ENCODE results near the gene HNRNPUL1. TPM values are rescaled to one million over a fixed set of nuclear protein-coding genes. Genes with fewer than 3 reads are reported as not detected.

The HNRNPUL1 gene
- total RNA-seq, 8 experiments from 2014 or later, result 79.3 to 196 (median 113) TPM

DNA sequence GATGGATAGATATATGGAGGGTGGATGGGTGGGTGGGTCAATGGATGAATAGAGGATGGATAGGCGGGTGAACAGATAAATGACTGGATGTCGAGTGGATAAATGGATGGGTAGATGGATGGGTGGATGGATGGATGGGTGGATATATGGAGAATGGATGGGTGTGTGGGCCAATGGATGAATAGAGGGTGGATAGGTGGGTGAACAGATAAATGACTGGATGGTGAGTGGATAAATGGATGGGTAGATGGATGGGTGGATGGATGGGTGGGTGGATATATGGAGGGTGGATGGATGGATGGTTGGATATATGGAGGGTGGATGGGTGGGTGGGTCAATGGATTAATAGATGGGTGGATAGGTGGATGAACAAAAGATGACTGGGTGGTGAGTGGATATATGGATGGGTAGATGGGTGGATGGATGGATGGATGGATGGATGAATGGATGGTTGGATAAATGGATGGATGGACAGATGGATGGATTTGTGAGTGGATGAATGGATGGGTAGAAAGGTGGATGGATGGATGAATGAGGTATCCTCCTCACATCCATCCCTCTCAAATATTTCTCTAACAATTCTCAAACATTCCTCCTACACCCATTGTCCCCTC, 24.1 kb upstream of the HNRNPUL1 start:
- in situ Hi-C loops (cut with MboI; ENCODE audit: low pct_unique_long_range_greater_than_20kb in 2 of 9, low sequenced_read_pairs in 9 of 9, unreplicated experiment in 9 of 9), result no loop called here
- Histone ChIP-seq H3K4me3 (no peak overlapping the region), H3K4me1 (replicated peaks in 1 of 2) (no peaks in the 10 kb centered on the region), H3K27ac (no peak overlapping the region)
- no peak for ATAC-seq (replicated peaks in 6 of 8)
- WGBS, 10 experiments, result 83 to 90% (median 88%) methylated on average over 1 to 2 of the region's 2 CpGs; no CpG with 5 or more reads in 7 of the 10 experiments

DNA sequence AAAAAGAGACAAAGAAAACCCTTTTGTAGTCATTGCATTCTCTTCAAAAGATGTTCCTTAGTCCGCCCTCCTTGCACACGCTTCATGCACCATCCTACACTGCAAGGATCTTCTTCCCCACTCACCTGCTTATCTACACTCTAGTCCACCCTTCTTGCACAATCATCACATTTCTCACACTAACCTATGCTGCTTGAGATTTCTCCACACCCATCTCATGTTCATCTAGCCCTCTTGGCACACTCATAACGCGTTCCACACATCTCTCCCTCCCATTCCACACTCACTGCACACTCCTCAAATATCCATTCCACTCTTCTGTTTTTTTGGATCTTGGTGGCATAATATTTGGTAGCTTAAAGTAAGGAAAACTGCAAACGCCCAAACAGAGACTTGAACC, 22.3 kb upstream of the HNRNPUL1 start:
- ATAC-seq (replicated peaks in 6 of 8), result no peak
- H3K4me3 ChIP-seq, result no peak overlapping the region
- 68 to 96% (median 80%) methylated on average over 1 to 5 of the region's 5 CpGs; no CpG with 5 or more reads in 3 of the 10 experiments for WGBS, 10 experiments

DNA sequence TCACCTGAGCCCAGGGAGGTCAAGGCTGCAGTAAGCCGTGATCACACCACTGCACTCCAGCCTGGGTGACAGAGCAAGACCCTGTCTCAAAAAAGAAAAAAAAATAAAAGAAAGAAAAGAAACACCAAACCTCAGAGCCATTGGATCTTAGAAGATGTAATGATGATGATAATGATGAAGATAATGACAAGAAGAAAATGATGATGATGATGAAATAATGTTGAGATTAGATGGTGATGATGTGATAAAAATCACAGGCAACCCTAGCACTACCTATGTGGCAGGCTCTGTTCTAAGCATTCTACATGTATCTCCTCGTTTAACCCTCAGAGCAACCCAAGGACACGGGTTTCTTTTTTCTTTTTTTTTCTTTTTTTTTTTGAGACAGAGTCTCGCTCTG, 20.1 kb upstream of the HNRNPUL1 start:
- in situ Hi-C loops (cut with MboI; ENCODE audit: low pct_unique_long_range_greater_than_20kb in 2 of 9, low sequenced_read_pairs in 9 of 9, unreplicated experiment in 9 of 9), result no loop called here
- no peak for ATAC-seq (replicated peaks in 6 of 8)

More for the DNA sequence above, 22.3 kb upstream of the HNRNPUL1 start:
- in situ Hi-C loops (cut with MboI; ENCODE audit: low pct_unique_long_range_greater_than_20kb in 2 of 9, low sequenced_read_pairs in 9 of 9, unreplicated experiment in 9 of 9), result no loop called here
- Histone ChIP-seq H3K27ac (no peak overlapping the region), H3K4me1 (replicated peaks in 1 of 2) (no peaks in the 10 kb centered on the region)

DNA sequence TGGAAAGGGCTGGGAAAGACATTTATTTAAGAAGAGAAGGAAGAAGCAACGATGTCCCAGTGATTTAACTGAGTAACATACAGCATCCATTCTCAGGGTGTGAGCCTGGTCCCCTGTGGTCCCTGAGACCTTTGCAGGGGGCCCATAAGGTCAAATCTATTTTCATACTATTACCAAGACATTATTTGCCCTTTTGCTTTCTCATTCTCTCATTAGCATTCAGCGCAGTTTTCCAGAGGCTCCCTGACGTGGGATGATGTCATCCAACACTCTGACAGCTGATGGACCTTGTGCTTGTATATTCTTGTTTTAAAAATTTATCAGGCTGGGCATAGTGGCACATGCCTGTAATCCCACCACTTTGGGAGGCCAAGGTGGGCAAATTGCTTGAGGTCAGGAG, 18.3 kb upstream of the HNRNPUL1 start:
- 54 to 100% (median 91%) methylated on average over 1 to 3 of the region's 3 CpGs; no CpG with 5 or more reads in 2 of the 10 experiments for WGBS, 10 experiments
- no peak overlapping the region for H3K27ac ChIP-seq
- in situ Hi-C loops (cut with MboI; ENCODE audit: low pct_unique_long_range_greater_than_20kb in 2 of 9, low sequenced_read_pairs in 9 of 9, unreplicated experiment in 9 of 9), result no loop called here
- no peaks in the 10 kb centered on the region for H3K4me1 ChIP-seq (replicated peaks in 1 of 2)
- no peak overlapping the region for H3K4me3 ChIP-seq
- ATAC-seq (replicated peaks in 6 of 8), result peak in 5 of 8 experiments; percentile 29 to 73 (median 41)

More for the DNA sequence above, 20.1 kb upstream of the HNRNPUL1 start:
- 67 to 100% (median 87%) methylated on average over 1 to 3 of the region's 4 CpGs for WGBS, 10 experiments
- H3K27ac ChIP-seq, result no peak overlapping the region
- no peaks in the 10 kb centered on the region for H3K4me1 ChIP-seq (replicated peaks in 1 of 2)
- H3K4me3 ChIP-seq, result no peak overlapping the region

DNA sequence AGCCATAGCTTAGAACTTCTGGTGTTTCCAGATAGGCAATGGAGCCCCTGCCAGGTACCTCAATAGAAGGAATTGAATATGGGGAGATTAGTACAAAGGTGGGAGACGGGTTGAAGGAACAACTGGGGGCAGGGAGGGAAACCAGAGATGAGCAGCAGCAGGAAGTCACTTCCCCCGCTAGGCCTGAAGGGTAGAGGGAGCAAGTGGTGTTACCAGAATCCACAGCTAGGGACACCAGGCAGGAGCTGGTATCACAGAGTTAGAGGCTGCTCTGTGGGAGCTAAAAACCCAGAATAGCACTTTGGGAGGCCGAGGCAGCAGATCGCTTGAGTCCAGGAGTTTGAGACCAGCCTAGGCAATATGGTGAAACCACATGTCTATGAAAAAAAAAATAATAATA, 15.3 kb upstream of the HNRNPUL1 start:
- H3K4me3 ChIP-seq, result no peak overlapping the region
- ATAC-seq (replicated peaks in 6 of 8), result peak in 2 of 8 experiments; percentile 13 to 16
- in situ Hi-C loops (cut with MboI; ENCODE audit: low pct_unique_long_range_greater_than_20kb in 2 of 9, low sequenced_read_pairs in 9 of 9, unreplicated experiment in 9 of 9), result no loop called here
- no peak overlapping the region for H3K27ac ChIP-seq
- WGBS, 10 experiments, result 60 to 100% (median 100%) methylated on average over 1 to 3 of the region's 4 CpGs; no CpG with 5 or more reads in 4 of the 10 experiments
- no peaks in the 10 kb centered on the region for H3K4me1 ChIP-seq (replicated peaks in 1 of 2)

DNA sequence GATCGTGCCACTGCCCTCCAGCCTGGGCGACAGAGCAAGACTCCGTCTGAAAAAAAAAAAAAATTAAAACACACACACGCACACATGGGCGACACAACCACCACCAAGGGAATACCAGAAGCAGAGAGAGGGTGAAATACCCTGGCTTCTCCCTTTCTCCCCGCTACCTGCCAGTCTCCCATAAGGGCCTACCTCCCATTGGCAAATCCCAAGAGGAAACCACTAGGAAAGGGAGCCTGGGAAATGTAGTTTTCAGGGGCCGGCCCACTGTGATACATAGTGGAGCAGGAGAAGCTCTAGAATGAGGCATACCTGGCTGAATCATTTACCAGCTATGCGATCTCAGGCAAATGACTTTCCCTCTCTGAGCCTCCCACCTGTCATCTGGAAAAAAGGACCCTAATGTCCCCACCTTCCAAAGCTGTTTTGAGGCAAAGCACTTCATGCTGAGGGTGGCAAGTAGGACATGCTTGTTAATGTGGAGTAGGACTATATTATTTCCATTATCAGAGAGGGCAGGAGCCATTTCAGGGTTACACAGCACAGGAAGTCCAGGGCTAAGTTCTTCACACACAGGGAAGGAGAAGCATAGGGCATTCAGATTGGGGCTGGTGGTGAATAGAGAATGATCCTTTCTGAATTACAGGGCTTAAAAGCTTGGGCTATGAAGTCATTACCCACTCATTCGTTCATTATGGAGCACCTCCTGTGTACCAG, 14.3 kb upstream of the HNRNPUL1 start:
- Histone ChIP-seq H3K4me3 (no peak overlapping the region), H3K4me1 (replicated peaks in 1 of 2) (no peaks in the 10 kb centered on the region), H3K27ac (no peak overlapping the region)
- 60 to 100% (median 86%) methylated on average over 1 to 5 of the region's 9 CpGs; no CpG with 5 or more reads in 2 of the 10 experiments for WGBS, 10 experiments
- ATAC-seq (replicated peaks in 6 of 8), result no peak
- in situ Hi-C loops (cut with MboI; ENCODE audit: low pct_unique_long_range_greater_than_20kb in 2 of 9, low sequenced_read_pairs in 9 of 9, unreplicated experiment in 9 of 9), result loop anchor here in 6 of 9 experiments (10.0 to 25.0 kb wide), 2 partner anchors 45 to 588 kb away; no protein-coding TSS in a partner anchor

DNA sequence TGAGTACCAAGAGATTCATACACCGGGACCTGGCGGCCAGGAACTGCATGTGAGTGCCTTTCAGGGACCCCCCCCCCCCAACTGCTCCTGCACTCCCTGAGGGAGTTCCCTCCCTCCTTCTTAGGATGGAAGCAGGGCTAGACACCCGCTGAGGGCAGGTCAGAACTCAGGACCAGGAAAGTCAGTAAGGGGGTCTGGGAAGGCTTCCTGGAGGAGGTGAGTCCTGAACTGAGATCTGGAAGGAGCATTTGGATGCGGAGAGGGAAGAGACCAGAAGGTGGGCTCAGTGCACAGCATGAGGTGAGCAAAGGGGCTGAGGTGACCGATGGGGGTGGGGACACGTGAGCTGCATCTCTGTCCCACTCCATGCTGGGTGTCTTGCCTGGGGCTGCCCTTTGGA, 10.5 kb upstream of the HNRNPUL1 start:
- 80 to 100% methylated on average over 2 to 3 of the region's 6 CpGs; no CpG with 5 or more reads in 8 of the 10 experiments for WGBS, 10 experiments
- Histone ChIP-seq H3K27ac (no peak overlapping the region), H3K4me1 (replicated peaks in 1 of 2) (no peaks in the 10 kb centered on the region), H3K4me3 (no peak overlapping the region)
- in situ Hi-C loops (cut with MboI; ENCODE audit: low pct_unique_long_range_greater_than_20kb in 2 of 9, low sequenced_read_pairs in 9 of 9, unreplicated experiment in 9 of 9), result loop anchor here in 6 of 9 experiments (10.0 to 25.0 kb wide), 2 partner anchors 49 to 591 kb away; no protein-coding TSS in a partner anchor
- ATAC-seq (replicated peaks in 6 of 8), result no peak

DNA sequence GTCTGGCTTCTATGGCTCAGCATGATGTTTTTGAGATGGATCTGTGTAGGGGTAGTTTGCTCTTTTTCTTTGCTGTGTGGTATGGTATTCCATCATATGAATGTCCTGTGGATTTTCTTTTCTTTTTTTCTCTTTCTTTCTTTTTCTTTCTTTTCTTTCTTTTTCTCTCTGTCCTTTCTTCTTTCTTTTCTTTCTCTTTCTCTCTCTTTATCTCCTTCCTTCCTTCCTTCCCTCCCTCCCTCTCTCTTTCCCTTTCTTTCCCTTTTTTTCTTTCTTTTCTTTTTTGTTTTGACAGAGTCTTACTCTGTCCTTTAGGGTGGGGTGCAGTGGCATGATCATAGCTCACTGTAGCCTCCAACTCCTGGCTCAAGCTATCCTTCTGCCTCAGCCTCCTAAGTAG, 9.0 kb upstream of the HNRNPUL1 start:
- no peak for ATAC-seq (replicated peaks in 6 of 8)
- in situ Hi-C loops (cut with MboI; ENCODE audit: low pct_unique_long_range_greater_than_20kb in 2 of 9, low sequenced_read_pairs in 9 of 9, unreplicated experiment in 9 of 9), result loop anchor here in 6 of 9 experiments (10.0 to 25.0 kb wide), 2 partner anchors 50 to 593 kb away; no protein-coding TSS in a partner anchor

DNA sequence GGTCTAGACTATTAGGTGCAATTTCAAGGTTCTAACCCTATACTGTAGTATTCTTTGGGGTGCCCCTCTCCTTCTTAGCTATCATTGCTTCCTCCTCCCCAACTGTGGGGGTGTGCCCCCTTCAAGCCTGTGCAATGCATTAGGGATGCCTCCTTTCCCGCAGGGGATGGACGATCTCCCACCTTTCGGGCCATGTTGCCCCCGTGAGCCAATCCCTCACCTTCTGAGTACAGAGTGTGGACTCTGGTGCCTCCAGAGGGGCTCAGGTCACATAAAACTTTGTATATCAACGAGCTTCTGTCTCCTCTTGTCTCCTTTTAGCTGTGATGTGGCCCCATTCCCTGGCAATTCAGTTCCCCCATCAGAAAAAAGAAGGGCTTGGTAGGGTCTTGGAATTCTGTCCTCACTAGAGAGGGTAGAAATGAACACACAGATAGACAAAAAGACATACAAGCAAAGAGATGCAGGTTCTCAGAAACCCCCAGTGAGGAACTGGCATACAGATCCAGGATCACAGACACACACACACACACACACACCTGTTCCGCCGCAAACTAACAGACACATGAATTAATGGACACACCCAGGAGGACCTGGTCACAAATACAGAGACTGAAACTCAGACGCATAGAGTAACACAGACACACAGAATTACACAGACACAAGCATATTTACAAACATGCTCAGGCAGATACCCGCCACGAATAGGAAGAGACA, 2.5 kb upstream of the HNRNPUL1 start:
- Histone ChIP-seq H3K27ac (no peak overlapping the region), H3K4me1 (replicated peaks in 1 of 2) (peaks cover 5 to 8% of the 10 kb centered on the region in 2 donors), H3K4me3 (peak overlapping the region; percentile 42 to 56 (median 52))
- no peak for ATAC-seq (replicated peaks in 6 of 8)
- in situ Hi-C loops (cut with MboI; ENCODE audit: low pct_unique_long_range_greater_than_20kb in 2 of 9, low sequenced_read_pairs in 9 of 9, unreplicated experiment in 9 of 9), result loop anchor here in 6 of 9 experiments (10.0 to 25.0 kb wide), 2 partner anchors 47 to 599 kb away; partner anchors contain the start of gene AXL (in 1 of the 6)
- 0 to 78% (median 60%) methylated on average over 1 to 6 of the region's 10 CpGs; no CpG with 5 or more reads in 3 of the 10 experiments for WGBS, 10 experiments

More for the DNA sequence above, 9.0 kb upstream of the HNRNPUL1 start:
- Histone ChIP-seq H3K27ac (no peak overlapping the region), H3K4me3 (no peak overlapping the region), H3K4me1 (replicated peaks in 1 of 2) (no peaks in the 10 kb centered on the region)

DNA sequence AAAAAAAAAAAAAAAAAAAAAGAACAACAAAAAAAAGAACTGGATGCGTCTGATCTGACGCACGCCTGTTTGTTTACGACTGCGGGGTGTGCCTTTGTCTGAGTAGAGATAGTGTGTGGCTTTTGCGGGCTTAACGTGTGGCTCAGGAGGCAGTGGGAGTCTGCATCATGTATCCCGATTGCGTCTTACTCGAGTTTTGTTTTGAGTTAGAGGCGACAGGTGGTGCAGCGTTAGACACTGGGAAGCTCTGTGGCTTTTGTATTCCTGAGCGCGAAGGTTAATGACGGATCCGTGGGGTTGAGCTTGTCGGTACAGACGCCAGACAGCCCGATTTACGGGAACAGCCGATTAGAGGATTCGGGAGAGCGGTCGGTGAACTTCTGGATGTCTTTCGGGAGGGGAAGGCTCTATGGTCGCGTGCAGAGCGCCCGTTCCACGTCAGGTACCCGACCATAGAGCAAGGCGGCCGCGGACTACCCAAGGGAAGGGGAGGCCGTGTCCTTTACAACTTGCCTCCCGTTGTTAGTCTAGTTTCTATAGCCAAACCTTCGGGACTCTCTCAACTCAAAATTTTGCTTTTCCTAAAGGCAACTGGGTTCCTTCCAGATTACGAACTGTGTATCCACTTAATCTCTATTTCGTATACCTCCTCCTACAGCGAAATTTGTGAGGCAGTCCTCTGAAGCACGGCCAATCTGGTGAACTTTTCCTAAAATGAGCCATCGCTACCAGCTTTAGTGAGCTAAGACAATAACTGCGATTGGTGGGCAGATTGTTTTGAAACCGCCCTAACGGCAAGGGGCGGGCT, 926 bp upstream of the HNRNPUL1 start:
- in situ Hi-C loops (cut with MboI; ENCODE audit: low pct_unique_long_range_greater_than_20kb in 2 of 9, low sequenced_read_pairs in 9 of 9, unreplicated experiment in 9 of 9), result loop anchor here in 6 of 9 experiments (10.0 to 25.0 kb wide), 2 partner anchors 48 to 601 kb away; partner anchors contain the start of gene AXL (in 1 of the 6)
- WGBS, 10 experiments, result 0 to 3% (median 0%) methylated on average over 2 to 39 of the region's 46 CpGs
- peak overlapping the region; percentile 42 to 56 (median 52) for H3K4me3 ChIP-seq

DNA sequence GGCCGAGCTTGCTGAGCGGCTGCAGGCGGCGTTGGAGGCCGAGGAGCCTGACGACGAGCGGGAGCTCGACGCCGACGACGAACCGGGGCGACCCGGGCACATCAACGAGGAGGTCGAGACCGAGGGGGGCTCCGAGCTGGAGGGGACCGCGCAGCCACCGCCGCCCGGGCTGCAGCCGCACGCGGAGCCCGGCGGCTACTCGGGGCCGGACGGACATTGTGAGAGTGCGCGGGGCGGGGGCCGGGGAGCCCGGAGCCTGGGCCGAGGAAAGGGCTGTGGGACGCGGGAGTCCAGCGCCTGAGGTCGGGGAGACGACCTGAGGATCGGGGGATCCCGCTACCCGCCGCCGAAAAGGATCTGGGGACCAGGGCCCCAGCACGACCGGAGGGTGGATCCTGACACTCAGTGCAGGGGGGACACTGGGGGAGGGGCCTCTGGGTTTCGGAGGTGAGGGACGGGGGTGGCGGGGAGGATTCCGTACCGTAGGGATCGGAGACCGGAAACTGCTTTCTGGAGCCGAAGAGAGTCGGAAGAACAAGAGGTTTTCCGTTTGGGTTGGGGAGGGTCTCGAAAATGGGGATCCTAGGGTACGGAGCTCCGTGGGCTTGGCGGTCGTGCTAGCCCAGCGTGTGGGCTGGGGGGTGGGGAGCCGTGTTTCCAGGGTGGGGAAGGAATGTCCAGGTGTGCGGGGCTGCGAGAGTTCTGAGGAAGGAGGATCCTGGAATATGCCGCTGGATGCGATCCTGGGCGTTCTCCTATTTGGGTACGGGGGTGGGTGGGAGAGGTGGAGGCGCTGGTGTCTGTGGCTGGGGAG, 616 bp downstream of the HNRNPUL1 start:
- in situ Hi-C loops (cut with MboI; ENCODE audit: low pct_unique_long_range_greater_than_20kb in 2 of 9, low sequenced_read_pairs in 9 of 9, unreplicated experiment in 9 of 9), result loop anchor here in 6 of 9 experiments (10.0 to 25.0 kb wide), 2 partner anchors 50 to 602 kb away; partner anchors contain the start of gene AXL (in 1 of the 6)
- Histone ChIP-seq H3K4me3 (peak overlapping the region; percentile 76 to 89 (median 88)), H3K4me1 (replicated peaks in 1 of 2) (peaks cover 5 to 15% of the 10 kb centered on the region in 2 donors), H3K27ac (peak overlapping the region; percentile 98 to 99)
- no peak for ATAC-seq (replicated peaks in 6 of 8)
- no CpG with 5 or more reads among the region's 75 CpGs for WGBS, 10 experiments

More for the DNA sequence above, 926 bp upstream of the HNRNPUL1 start:
- Histone ChIP-seq H3K4me1 (replicated peaks in 1 of 2) (peaks cover 5 to 15% of the 10 kb centered on the region in 2 donors), H3K27ac (peak overlapping the region; percentile 84 to 93)
- peak; percentile 2 to 24 (median 11) for ATAC-seq (replicated peaks in 6 of 8)
